GM15510 (cell line): ENCODE measurements around the gene ZBTB16.

ENCODE experiments used
- POLR2A ChIP-seq: IDR thresholded peaks from 3 replicates; pipeline ENCODE4 v1.6.1; 2011; ENCODE audit warnings: borderline replicate concordance; ENCODE audit not compliant: insufficient read length; ENCODE audit errors: extremely low read depth

ZBTB16 gene

GRCh38 chr11:114070464-114071139, 11.1 kb downstream of the ZBTB16 start:
- TF ChIP-seq POLR2A, result no peak

- TF ChIP-seq POLR2A, result no peak
Observed at GRCh38 chr11:114073007-114073827, 13.7 kb downstream of the ZBTB16 start.

- no peak for TF ChIP-seq POLR2A
Observed at GRCh38 chr11:114073828-114074381, 14.4 kb downstream of the ZBTB16 start.

- no peak for TF ChIP-seq POLR2A
Observed at GRCh38 chr11:114074546-114075343, 15.2 kb downstream of the ZBTB16 start.

- TF ChIP-seq POLR2A, result no peak
Observed at GRCh38 chr11:114075344-114075610, 15.8 kb downstream of the ZBTB16 start.

GRCh38 chr11:114075891-114076441, 16.5 kb downstream of the ZBTB16 start:
- no peak for TF ChIP-seq POLR2A

- TF ChIP-seq POLR2A, result no peak
Observed at GRCh38 chr11:114076921-114077331, 17.4 kb downstream of the ZBTB16 start.

- no peak for TF ChIP-seq POLR2A
Observed at GRCh38 chr11:114077482-114078305, 18.2 kb downstream of the ZBTB16 start.

GRCh38 chr11:114078423-114078822, 18.9 kb downstream of the ZBTB16 start:
- no peak for TF ChIP-seq POLR2A

- no peak for TF ChIP-seq POLR2A
Observed at GRCh38 chr11:114079511-114080065, 20.1 kb downstream of the ZBTB16 start.

GRCh38 chr11:114080219-114080618, 20.7 kb downstream of the ZBTB16 start:
- TF ChIP-seq POLR2A, result no peak

GRCh38 chr11:114080769-114081168, 21.3 kb downstream of the ZBTB16 start:
- no peak for TF ChIP-seq POLR2A

GRCh38 chr11:114081641-114082414, 22.3 kb downstream of the ZBTB16 start:
- TF ChIP-seq POLR2A, result no peak
